Keratinocyte (primary cell): Measurements from ENCODE around the gene TSHZ2. TPM values are rescaled to one million over a fixed set of nuclear protein-coding genes. Genes with fewer than 3 reads are reported as not detected.

Source experiments
- DNase-seq: peaks from one replicate; pipeline ENCODE4 v3.0.0-alpha.2; 2011; ENCODE audit warnings: low read depth, missing footprints, low spot score
- FAIRE-seq: peaks from 2 replicates; lab custom pipeline; 2011; peaks lifted over from hg19 to GRCh38; lab: Jason Lieb, UNC
- H2AFZ ChIP-seq: 2 replicates; pipeline ENCODE4 v1.6.0; 2012; ENCODE audit warnings: low read length, control low read depth, inconsistent platforms; ENCODE audit not compliant: control insufficient read depth
- H3K27ac ChIP-seq: 2 replicates; pipeline ENCODE4 v1.5.1; 2011; ENCODE audit warnings: low read length; ENCODE audit not compliant: control insufficient read depth, insufficient read depth
- H3K27me3 ChIP-seq: 3 replicates; pipeline ENCODE4 v1.6.0; 2011; ENCODE audit warnings: low read length; ENCODE audit not compliant: control insufficient read depth, insufficient read depth; ENCODE audit errors: extremely low read depth
- H3K36me3 ChIP-seq, 2 experiments: 2 replicates in 1 of 2; 3 replicates in 1 of 2; pipeline ENCODE4 v1.5.1; 2011; ENCODE audit warnings: low read length in 2 of 2, mild to moderate bottlenecking in 1 of 2; ENCODE audit not compliant: control insufficient read depth in 2 of 2, insufficient read depth in 2 of 2; ENCODE audit errors: extremely low read depth in 1 of 2
- H3K4me1 ChIP-seq: 3 replicates; pipeline ENCODE4 v1.5.1; 2011; ENCODE audit warnings: low read length; ENCODE audit not compliant: control insufficient read depth, insufficient read depth; ENCODE audit errors: extremely low read depth
- H3K4me2 ChIP-seq: 3 replicates; pipeline ENCODE4 v1.6.0; 2011; ENCODE audit warnings: low read depth, low read length; ENCODE audit not compliant: control insufficient read depth, insufficient read depth; ENCODE audit errors: extremely low read depth
- H3K4me3 ChIP-seq, 3 experiments: fragments of 200-600 bp in 1 of 3; sonication (generic) in 1 of 3; 2 replicates in 2 of 3; 3 replicates in 1 of 3; pipeline ENCODE4 v1.5.1; 2011 to 2016; ENCODE audit warnings: low read length in 3 of 3, mild to moderate bottlenecking in 3 of 3, control low read depth in 2 of 3, inconsistent platforms in 1 of 3, low read depth in 1 of 3, mixed read lengths in 1 of 3, mixed run types in 1 of 3, moderate library complexity in 1 of 3; ENCODE audit not compliant: control insufficient read depth in 2 of 3, insufficient read depth in 2 of 3; ENCODE audit errors: extremely low read depth in 1 of 3
- H3K79me2 ChIP-seq: 2 replicates; pipeline ENCODE4 v1.6.0; 2012; ENCODE audit warnings: low read length; ENCODE audit not compliant: control insufficient read depth, insufficient read depth
- H3K9ac ChIP-seq: 3 replicates; pipeline ENCODE4 v1.6.0; 2011; ENCODE audit warnings: low read length; ENCODE audit not compliant: control insufficient read depth, insufficient read depth; ENCODE audit errors: extremely low read depth
- H3K9me1 ChIP-seq: 3 replicates; pipeline ENCODE4 v1.6.0; 2011; ENCODE audit warnings: low read length; ENCODE audit not compliant: control insufficient read depth, insufficient read depth; ENCODE audit errors: extremely low read depth
- H3K9me3 ChIP-seq: 2 replicates; pipeline ENCODE4 v1.5.1; 2012; ENCODE audit warnings: low read depth, low read length; ENCODE audit not compliant: control insufficient read depth
- H4K20me1 ChIP-seq: 3 replicates; pipeline ENCODE4 v1.6.0; 2011; ENCODE audit warnings: low read length; ENCODE audit not compliant: control insufficient read depth, insufficient read depth; ENCODE audit errors: extremely low read depth
- EZH2 ChIP-seq: IDR thresholded peaks from one replicate; pipeline ENCODE4 v1.6.1; 2012; ENCODE audit warnings: inconsistent platforms, mild to moderate bottlenecking, low read length, moderate library complexity
- dilution Hi-C: fragments of 300-500 bp; cut with MboI; formaldehyde crosslinking; loops from one replicate; pipeline ENCODE4 v1.7.0; 2020; ENCODE audit warnings: low sequenced_read_pairs; ENCODE audit not compliant: extremely low pct_ligation_motif_present
- polyA plus RNA-seq, 5 experiments: library from polyadenylated mRNA; depleted of rRNA in 3 of 5; stranded (reverse) in 3 of 5; stranded (forward) in 1 of 5; unstranded in 1 of 5; fragments of >200 nt; gene quantifications; 1 replicate in 1 of 5; 2 replicates in 3 of 5; 3 replicates in 1 of 5; pipeline versions ENCODE4 v1.2.1 to v1.2.3, GENCODE V29; 2011 to 2012; ENCODE audit warnings: missing spikeins in 2 of 5, low read depth in 1 of 5, low replicate concordance in 1 of 5
- TF ChIP-seq, protein P1 (sequence below), 3 experiments: IDR thresholded peaks in 1 of 3; conservative IDR thresholded peaks in 1 of 3; optimal IDR thresholded peaks in 1 of 3; 2 replicates in 2 of 3; 3 replicates in 1 of 3; pipeline versions ENCODE3 to v1.5.1; 2011; ENCODE audit warnings: low read length in 3 of 3, mild to moderate bottlenecking in 3 of 3, moderate library complexity in 2 of 3, control low read depth in 1 of 3, inconsistent platforms in 1 of 3; ENCODE audit not compliant: insufficient read depth in 2 of 3; ENCODE audit errors: extremely low read depth in 1 of 3

Gene TSHZ2
- polyA plus RNA-seq, 1 donor (not counting 4 experiments of a cell fraction or from before 2014, with no cell fraction given): 1.1 TPM

DNA sequence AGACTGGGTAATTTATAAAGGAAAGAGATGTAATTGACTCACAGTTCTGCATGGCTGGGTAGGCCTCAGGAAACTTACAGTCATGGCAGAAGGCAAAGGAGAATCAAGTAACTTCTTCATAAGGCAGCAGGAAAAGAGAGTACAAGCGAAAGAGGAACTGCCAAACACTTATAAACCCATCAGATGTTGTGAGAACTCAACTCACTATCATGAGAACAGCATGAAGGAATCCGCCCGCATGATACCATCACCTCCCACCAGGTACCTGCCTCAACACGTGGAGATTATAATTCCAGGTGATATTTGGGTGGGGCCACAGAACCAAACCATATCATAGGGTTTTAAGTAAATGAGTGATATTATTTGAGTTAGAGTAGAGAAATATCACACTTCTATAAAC is 189.3 kb downstream of the TSHZ2 start:
- no peaks in the 10 kb centered on the region for H3K9me3 ChIP-seq
- H3K9me1 ChIP-seq: no peaks in the 10 kb centered on the region
- no peaks in the 10 kb centered on the region for H3K79me2 ChIP-seq
- dilution Hi-C loops: no loop called here
- no peaks in the 10 kb centered on the region for H3K27me3 ChIP-seq
- H3K9ac ChIP-seq: no peak overlapping the region
- DNase-seq (no peak), FAIRE-seq (peak; percentile 13)
- H3K4me2 ChIP-seq: no peak overlapping the region
- H3K4me1 ChIP-seq: peaks cover 15% of the 10 kb centered on the region
- H4K20me1 ChIP-seq: no peaks in the 10 kb centered on the region
- no peak for TF ChIP-seq EZH2
- TF ChIP-seq, protein P1, sequence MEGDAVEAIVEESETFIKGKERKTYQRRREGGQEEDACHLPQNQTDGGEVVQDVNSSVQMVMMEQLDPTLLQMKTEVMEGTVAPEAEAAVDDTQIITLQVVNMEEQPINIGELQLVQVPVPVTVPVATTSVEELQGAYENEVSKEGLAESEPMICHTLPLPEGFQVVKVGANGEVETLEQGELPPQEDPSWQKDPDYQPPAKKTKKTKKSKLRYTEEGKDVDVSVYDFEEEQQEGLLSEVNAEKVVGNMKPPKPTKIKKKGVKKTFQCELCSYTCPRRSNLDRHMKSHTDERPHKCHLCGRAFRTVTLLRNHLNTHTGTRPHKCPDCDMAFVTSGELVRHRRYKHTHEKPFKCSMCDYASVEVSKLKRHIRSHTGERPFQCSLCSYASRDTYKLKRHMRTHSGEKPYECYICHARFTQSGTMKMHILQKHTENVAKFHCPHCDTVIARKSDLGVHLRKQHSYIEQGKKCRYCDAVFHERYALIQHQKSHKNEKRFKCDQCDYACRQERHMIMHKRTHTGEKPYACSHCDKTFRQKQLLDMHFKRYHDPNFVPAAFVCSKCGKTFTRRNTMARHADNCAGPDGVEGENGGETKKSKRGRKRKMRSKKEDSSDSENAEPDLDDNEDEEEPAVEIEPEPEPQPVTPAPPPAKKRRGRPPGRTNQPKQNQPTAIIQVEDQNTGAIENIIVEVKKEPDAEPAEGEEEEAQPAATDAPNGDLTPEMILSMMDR (optimal IDR thresholded peaks at IDR 0.05 in 1 of 3, IDR thresholded peaks at IDR 0.05 in 1 of 3, conservative IDR thresholded peaks at IDR 0.05 in 1 of 3; ENCODE audit: extremely low read depth in 1 of 3, insufficient read depth in 2 of 3, low read length in 3 of 3): no peak
- no peak overlapping the region for H3K27ac ChIP-seq
- no peak overlapping the region for H2AFZ ChIP-seq
- no peaks in the 10 kb centered on the region for H3K36me3 ChIP-seq
- H3K4me3 ChIP-seq: no peak overlapping the region

DNA sequence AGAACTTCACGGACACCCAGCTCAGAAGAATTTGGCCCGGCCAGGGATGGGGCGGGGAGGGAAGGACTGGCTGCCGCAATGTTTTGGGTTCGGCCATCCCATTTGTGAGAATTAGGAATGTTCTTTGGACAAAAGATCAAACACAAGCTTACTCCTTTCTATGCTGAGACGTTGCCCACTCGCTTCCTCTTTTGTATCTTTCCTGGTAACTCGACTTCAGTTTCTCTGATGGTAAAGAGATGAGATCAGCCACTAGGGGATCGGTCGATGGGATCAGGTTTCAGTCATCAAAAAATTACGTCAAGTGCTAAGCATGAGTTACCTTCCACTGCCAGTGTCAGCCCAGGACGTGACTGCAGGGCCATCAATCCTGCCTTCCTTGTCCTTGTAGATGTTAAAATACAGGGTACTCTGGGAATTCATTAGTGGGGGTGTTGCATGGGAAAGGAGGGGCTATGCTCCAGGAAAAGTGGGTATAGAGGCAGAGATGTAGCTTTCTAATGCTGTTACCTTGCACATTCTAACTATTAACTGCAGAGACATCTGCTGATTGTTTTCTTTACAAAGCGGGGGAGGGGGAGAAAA is 190.2 kb downstream of the TSHZ2 start:
- Histone ChIP-seq H3K4me2 (peak overlapping the region; percentile 61), H3K79me2 (no peaks in the 10 kb centered on the region), H3K36me3 (no peaks in the 10 kb centered on the region), H3K9me1 (no peaks in the 10 kb centered on the region), H3K4me1 (peaks cover 15% of the 10 kb centered on the region), H3K27me3 (no peaks in the 10 kb centered on the region), H3K4me3 (peak overlapping the region in 2 of 3 experiments; percentile 12 to 15), H3K27ac (peak overlapping the region; percentile 10), H3K9ac (peak overlapping the region; percentile 24), H4K20me1 (no peaks in the 10 kb centered on the region), H3K9me3 (no peaks in the 10 kb centered on the region), H2AFZ (peak overlapping the region; percentile 84)
- TF ChIP-seq, protein P1 (optimal IDR thresholded peaks at IDR 0.05 in 1 of 3, IDR thresholded peaks at IDR 0.05 in 1 of 3, conservative IDR thresholded peaks at IDR 0.05 in 1 of 3; ENCODE audit: extremely low read depth in 1 of 3, insufficient read depth in 2 of 3, low read length in 3 of 3): peak; percentile 26 to 50 (median 38)
- no peak for TF ChIP-seq EZH2
- dilution Hi-C loops: no loop called here
- no peak for DNase-seq
- peak; percentile 76 for FAIRE-seq
